Activated T-cell treated with anti-CD3 and anti-CD28 coated beads for 24 hours (primary cell): Measurements from ENCODE around the gene SHISA5.
"Not testable (repeated sequence)": the region's sequence is repeated elsewhere in the genome, so short reads cannot be mapped to it uniquely, and the experiment has no call there.

Experiments used
- DNase-seq: peaks from one replicate; pipeline ENCODE4 v3.0.0-alpha.2; 2020; ENCODE audit warnings: low read depth

Gene SHISA5

GRCh38 chr3:48504051-48504946 lies at the start of gene SHISA5:
TSS of gene SHISA5 (minus strand) at chr3:48504174. CDS start at chr3:48504094, 80 bp downstream.
- peak; percentile 32 for DNase-seq

GRCh38 chr3:48553361-48553760 lies 49.4 kb upstream of the SHISA5 start:
- no peak for DNase-seq

- DNase-seq, result no peak
Measured at GRCh38 chr3:48552111-48552951, 48.4 kb upstream of the SHISA5 start.

GRCh38 chr3:48551651-48552050 lies 47.7 kb upstream of the SHISA5 start:
- DNase-seq, result not testable (repeated sequence)

- DNase-seq, result peak; percentile 78
Measured at GRCh38 chr3:48548729-48549705, 45.0 kb upstream of the SHISA5 start.

- no peak for DNase-seq
Measured at GRCh38 chr3:48548126-48548525, 44.2 kb upstream of the SHISA5 start.

- DNase-seq, result no peak
Measured at GRCh38 chr3:48546203-48546829, 42.3 kb upstream of the SHISA5 start.

GRCh38 chr3:48544141-48544540 lies 40.2 kb upstream of the SHISA5 start:
- DNase-seq, result no peak

GRCh38 chr3:48543271-48543866 lies 39.4 kb upstream of the SHISA5 start:
- DNase-seq, result no peak

GRCh38 chr3:48538451-48538850 lies 34.5 kb upstream of the SHISA5 start:
- DNase-seq, result no peak

GRCh38 chr3:48536785-48537184 lies 32.8 kb upstream of the SHISA5 start:
- no peak for DNase-seq

GRCh38 chr3:48536116-48536515 lies 32.1 kb upstream of the SHISA5 start:
- DNase-seq, result no peak

GRCh38 chr3:48535578-48535977 lies 31.6 kb upstream of the SHISA5 start:
- DNase-seq, result no peak

- no peak for DNase-seq
Measured at GRCh38 chr3:48532977-48533337, 29.0 kb upstream of the SHISA5 start.

GRCh38 chr3:48532271-48532976 lies 28.4 kb upstream of the SHISA5 start:
- no peak for DNase-seq

GRCh38 chr3:48530701-48531100 lies 26.7 kb upstream of the SHISA5 start:
- DNase-seq, result not testable (repeated sequence)

- DNase-seq, result no peak
Measured at GRCh38 chr3:48528754-48529153, 24.8 kb upstream of the SHISA5 start.

- no peak for DNase-seq
Measured at GRCh38 chr3:48528048-48528447, 24.1 kb upstream of the SHISA5 start.

GRCh38 chr3:48524970-48525369 lies 21.0 kb upstream of the SHISA5 start:
- no peak for DNase-seq

GRCh38 chr3:48521635-48522034 lies 17.7 kb upstream of the SHISA5 start:
- DNase-seq, result no peak
